GM10266 (cell line): ENCODE measurements around the gene SEPTIN1.

Experiments used
- DNase-seq: peaks from one replicate; pipeline ENCODE4 v3.0.0; 2012; ENCODE audit errors: extremely low spot score
- TF ChIP-seq, protein P1 (sequence below): IDR thresholded peaks from 2 replicates; pipeline ENCODE4 v1.5.1; 2012; ENCODE audit warnings: mild to moderate bottlenecking, low read depth; ENCODE audit not compliant: control insufficient read depth, insufficient read depth; ENCODE audit errors: missing control alignments

The SEPTIN1 gene, protein sequence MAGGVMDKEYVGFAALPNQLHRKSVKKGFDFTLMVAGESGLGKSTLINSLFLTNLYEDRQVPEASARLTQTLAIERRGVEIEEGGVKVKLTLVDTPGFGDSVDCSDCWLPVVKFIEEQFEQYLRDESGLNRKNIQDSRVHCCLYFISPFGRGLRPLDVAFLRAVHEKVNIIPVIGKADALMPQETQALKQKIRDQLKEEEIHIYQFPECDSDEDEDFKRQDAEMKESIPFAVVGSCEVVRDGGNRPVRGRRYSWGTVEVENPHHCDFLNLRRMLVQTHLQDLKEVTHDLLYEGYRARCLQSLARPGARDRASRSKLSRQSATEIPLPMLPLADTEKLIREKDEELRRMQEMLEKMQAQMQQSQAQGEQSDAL

DNA sequence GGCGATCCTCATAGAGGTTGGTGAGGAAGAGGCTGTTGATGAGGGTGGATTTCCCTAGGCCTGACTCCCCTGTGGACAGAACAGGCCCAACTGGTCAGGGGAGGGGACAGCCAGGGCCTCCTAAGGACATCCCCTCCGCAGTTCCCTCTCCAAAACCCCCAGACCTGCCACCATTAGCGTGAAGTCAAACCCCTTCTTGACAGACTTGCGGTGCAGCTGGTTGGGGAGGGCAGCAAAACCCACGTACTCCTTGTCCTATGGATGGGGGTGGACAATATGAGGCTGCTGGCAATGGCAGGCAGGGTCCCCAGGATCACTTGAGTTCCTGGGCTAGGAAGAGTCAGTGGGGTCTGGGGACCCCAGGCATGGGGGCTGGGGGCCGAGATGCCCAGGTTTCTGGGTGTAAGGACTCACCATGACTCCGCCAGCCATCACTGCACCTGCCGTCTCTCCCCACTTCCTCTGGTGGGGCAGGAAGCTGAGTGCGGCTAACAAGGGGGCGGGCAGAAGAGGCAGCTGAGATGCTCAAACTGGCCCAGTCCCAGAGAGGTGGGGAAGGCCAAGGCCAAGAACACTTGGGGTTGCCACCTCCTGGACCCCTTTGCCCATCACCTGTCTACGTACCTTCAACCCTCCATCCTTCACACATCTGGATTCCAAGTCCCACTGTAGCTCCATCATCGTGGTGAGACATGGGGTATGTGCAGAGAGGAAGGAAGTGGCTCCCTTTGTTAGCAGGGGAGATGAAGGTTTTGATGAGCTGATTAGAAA is at the start of gene SEPTIN1:
TSS of gene SEPTIN1 (minus strand) at position 451 of the 771 bp plus-strand sequence. CDS start at position 432, 19 bp downstream.
- TF ChIP-seq, protein P1, sequence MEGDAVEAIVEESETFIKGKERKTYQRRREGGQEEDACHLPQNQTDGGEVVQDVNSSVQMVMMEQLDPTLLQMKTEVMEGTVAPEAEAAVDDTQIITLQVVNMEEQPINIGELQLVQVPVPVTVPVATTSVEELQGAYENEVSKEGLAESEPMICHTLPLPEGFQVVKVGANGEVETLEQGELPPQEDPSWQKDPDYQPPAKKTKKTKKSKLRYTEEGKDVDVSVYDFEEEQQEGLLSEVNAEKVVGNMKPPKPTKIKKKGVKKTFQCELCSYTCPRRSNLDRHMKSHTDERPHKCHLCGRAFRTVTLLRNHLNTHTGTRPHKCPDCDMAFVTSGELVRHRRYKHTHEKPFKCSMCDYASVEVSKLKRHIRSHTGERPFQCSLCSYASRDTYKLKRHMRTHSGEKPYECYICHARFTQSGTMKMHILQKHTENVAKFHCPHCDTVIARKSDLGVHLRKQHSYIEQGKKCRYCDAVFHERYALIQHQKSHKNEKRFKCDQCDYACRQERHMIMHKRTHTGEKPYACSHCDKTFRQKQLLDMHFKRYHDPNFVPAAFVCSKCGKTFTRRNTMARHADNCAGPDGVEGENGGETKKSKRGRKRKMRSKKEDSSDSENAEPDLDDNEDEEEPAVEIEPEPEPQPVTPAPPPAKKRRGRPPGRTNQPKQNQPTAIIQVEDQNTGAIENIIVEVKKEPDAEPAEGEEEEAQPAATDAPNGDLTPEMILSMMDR: no peak

DNA sequence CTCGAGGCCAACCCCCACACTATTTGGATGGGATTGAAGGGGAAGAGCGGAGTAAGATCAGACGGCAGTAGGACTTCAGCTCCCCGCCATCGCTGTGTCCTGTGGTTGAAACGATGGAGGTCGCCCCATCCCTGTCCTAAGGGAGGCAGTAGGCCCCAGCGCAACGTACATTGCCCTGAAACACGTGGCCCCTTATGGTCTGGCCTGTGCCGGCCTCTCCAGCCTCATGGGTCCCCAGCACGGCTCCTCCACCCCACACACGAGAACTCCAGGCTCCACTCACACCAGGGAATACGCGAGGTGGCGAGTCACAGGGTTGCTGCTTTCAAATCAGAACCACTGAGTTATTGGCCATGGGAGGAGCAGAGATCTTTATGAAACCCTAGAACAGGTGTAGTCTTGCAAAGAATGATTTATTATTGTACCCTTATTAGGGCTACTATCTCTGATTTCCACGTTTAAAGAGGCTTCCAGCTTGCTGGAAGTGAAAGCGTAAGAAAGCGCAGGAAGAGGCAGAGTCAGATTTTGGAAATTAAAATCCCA is 48.1 kb upstream of the SEPTIN1 start:
- TF ChIP-seq, protein P1: peak; percentile 37
- no peak for DNase-seq

More for the DNA sequence above, at the start of gene SEPTIN1:
- peak; percentile 72 for DNase-seq

DNA sequence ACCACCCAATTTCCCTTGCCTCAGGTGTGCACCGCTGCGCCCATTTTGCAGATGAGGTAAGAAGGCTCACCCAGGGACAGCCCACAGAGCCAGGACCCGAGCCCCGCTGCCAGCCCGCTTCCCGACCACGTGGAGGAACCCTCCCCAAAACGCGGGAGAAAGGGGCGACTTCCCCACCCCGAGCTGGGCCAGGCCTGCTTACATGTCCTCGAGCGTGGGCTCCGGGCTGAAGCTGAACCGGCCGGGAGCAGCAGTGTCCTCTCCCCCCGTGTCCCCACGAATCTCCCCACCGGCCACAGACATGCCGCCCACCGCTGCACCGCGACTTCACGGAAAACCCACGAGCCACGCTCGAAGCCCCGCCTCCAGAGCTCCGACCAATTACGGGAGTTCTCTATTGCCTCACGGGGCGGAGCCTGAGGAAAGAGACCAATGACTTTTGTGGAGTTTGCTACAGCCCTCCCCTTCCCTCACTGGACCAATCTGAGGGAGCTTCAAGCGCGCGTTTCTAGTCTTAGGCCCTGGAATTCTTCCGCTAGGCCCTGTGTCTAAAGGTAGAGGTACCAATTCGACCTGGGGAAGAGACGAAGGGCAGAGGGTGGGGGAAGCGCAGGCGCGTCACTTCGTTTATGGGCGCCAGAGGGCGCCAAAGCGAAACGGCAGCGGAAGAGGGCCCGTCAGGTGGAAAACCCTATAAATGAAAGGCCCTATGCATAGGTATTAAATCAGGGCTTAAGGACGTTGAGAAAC is 47.5 kb upstream of the SEPTIN1 start, which contains the start of gene DCTPP1:
TSS of gene DCTPP1 (minus strand) at position 353 of the 750 bp plus-strand sequence. CDS start at position 303, 50 bp downstream.
- peak; percentile 91 for DNase-seq
- TF ChIP-seq, protein P1: peak; percentile 82

DNA sequence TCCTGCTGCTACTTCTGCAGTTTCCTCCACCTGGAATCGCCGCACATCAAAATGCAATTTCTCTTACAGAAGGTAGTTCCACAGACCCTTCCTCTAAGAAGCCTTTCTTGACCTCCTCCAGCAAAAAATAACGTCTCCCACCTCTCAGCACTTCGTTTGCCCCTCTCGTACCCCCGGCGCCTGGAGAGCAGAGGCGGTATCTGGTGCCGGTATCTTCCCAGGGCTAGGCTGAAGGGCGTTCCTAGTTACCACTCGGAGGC is 47.0 kb upstream of the SEPTIN1 start:
- no peak for DNase-seq
- TF ChIP-seq, protein P1: no peak

GRCh38 chr16:30428055-30428454 is 45.7 kb upstream of the SEPTIN1 start:
- no peak for DNase-seq

GRCh38 chr16:30421010-30421409 is 38.6 kb upstream of the SEPTIN1 start:
- DNase-seq: no peak
- TF ChIP-seq, protein P1: no peak

More at GRCh38 chr16:30428055-30428454, 45.7 kb upstream of the SEPTIN1 start:
- TF ChIP-seq, protein P1: no peak
